Measurements from ENCODE around the gene HOXD9. TPM values are rescaled to one million over a fixed set of nuclear protein-coding genes. Genes with fewer than 3 reads are reported as not detected.

The HOXD9 gene
- total RNA-seq, 2 donors from 2014 or later, result 0.33 to 1.6 TPM

DNA sequence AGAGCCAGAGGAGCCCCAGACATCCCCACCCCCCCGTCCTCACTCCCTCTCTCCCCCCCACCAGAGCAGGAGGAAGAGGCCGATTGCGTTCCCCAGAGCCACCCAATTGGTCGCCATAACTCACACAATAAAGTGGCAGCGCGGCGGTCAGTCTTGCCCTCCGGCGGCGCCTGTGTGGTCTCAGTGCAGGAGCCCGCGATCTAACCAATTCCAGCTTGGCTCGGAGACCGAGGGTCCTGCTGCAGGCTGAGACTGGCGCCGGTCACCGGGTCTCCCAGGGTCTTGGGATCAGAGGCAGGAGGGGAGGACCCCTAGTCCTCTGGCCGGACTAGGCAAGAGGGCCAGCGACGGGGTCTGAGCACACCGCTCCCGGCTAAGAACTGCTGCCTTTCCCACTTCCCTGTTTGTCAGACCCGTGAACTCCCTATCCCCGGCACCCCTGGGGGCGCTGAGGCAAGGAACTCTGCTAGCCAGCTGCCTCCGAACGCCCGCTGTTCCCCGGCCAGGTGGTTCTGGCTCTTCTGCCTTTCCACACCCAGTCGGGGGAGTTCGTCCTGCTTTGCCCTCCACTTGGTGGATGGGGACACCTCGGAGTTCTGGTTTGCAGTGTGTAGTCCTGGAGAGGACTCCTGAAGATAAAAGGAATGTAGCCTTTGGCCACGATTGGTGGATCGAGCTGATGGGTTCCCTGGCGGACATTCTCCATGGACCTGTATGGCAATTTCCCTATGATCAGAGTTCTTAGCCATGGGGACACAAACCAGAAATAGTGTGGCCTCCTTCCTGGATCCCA is 24.0 kb upstream of the HOXD9 start:
- H3K36me3 ChIP-seq (replicated peaks in 1 of 2; ENCODE audit: insufficient read depth in 1 of 2, low read depth in 2 of 2), result no peaks in the 10 kb centered on the region
- intact Hi-C loops (cut with DNase I), result loop anchor here (5.0 kb wide), 1 partner anchor 411 kb away; no protein-coding TSS in a partner anchor
- no peak for DNase-seq
- no peaks in the 10 kb centered on the region for H3K9me3 ChIP-seq
- ATAC-seq, result no peak
- H3K4me3 ChIP-seq, result no peak overlapping the region
- no peak overlapping the region for H3K27ac ChIP-seq
- H3K27me3 ChIP-seq, result peaks cover 0 to 61% of the 10 kb centered on the region in 2 donors
- 0 to 7% methylated on average over 4 to 35 of the region's 35 CpGs for WGBS, 2 donors
- TF ChIP-seq, protein P1, sequence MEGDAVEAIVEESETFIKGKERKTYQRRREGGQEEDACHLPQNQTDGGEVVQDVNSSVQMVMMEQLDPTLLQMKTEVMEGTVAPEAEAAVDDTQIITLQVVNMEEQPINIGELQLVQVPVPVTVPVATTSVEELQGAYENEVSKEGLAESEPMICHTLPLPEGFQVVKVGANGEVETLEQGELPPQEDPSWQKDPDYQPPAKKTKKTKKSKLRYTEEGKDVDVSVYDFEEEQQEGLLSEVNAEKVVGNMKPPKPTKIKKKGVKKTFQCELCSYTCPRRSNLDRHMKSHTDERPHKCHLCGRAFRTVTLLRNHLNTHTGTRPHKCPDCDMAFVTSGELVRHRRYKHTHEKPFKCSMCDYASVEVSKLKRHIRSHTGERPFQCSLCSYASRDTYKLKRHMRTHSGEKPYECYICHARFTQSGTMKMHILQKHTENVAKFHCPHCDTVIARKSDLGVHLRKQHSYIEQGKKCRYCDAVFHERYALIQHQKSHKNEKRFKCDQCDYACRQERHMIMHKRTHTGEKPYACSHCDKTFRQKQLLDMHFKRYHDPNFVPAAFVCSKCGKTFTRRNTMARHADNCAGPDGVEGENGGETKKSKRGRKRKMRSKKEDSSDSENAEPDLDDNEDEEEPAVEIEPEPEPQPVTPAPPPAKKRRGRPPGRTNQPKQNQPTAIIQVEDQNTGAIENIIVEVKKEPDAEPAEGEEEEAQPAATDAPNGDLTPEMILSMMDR (IDR thresholded peaks at IDR 0.05), result no peak
- no peak for TF ChIP-seq POLR2A (IDR thresholded peaks at IDR 0.05)
- H3K4me1 ChIP-seq, result peaks cover 27% of the 10 kb centered on the region

DNA sequence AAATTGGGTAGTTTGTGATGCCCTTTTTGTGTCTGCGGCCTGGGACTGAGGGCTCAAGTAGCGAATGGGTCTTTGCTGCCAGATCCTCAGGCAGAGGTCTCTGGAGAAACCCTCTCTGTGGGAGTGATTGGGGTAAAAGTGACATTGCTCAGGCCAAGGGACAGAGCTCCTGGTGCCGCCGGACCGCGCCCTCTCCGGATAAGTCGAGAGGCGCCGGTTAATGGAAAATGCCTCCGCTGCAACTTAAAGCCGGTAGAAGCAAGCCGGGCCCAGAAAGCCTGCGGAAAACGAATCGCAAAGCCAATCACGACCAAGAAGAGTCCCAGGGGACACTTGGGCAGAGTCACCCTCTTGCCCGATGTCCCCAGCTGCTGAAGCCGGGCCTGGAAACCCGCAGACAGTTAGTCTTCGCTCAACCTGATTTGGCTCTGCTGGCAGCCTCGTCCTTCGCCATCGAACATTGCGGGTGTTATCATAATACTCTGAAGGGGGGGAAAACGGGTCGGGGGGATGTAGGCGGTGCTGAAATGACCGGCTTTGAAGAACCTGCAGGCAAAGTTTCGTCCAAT is 23.3 kb upstream of the HOXD9 start:
- intact Hi-C loops (cut with DNase I), result loop anchor here (5.0 kb wide), 1 partner anchor 412 kb away; no protein-coding TSS in a partner anchor
- ATAC-seq (no peak), DNase-seq (no peak)
- no peaks in the 10 kb centered on the region for H3K36me3 ChIP-seq (replicated peaks in 1 of 2; ENCODE audit: insufficient read depth in 1 of 2, low read depth in 2 of 2)
- H3K27ac ChIP-seq, result no peak overlapping the region
- WGBS, 2 donors, result 5 to 6% methylated on average over 26 to 30 of the region's 30 CpGs
- no peak for TF ChIP-seq POLR2A (IDR thresholded peaks at IDR 0.05)
- TF ChIP-seq, protein P1 (IDR thresholded peaks at IDR 0.05), result no peak
- H3K27me3 ChIP-seq, result peaks cover 0 to 61% of the 10 kb centered on the region in 2 donors
- H3K9me3 ChIP-seq, result no peaks in the 10 kb centered on the region
- H3K4me3 ChIP-seq, result no peak overlapping the region
- peaks cover 27% of the 10 kb centered on the region for H3K4me1 ChIP-seq

DNA sequence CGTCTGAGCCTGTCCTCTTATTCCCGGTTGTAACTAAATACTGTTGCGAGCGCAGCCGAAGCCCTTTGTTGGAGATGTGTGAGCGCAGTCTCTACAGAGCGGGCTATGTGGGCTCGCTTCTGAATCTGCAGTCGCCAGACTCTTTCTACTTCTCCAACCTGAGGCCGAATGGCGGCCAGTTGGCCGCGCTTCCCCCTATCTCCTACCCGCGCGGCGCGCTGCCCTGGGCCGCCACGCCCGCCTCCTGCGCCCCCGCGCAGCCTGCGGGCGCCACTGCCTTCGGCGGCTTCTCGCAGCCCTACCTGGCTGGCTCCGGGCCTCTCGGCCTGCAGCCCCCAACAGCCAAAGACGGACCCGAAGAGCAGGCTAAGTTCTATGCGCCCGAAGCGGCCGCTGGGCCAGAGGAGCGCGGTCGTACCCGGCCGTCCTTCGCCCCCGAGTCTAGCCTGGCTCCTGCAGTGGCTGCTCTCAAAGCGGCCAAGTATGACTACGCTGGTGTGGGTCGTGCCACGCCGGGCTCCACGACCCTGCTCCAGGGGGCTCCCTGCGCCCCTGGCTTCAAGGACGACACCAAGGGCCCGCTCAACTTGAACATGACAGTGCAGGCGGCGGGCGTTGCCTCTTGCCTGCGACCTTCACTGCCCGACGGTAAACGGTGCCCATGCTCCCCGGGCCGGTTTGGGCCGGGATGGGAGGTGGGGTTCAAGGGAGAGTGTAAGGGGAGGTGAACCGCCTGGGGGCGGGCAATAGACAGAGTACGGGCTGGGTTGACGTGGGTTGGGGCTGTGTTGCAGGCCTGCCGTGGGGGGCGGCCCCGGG is 22.6 kb upstream of the HOXD9 start, which contains the start of gene HOXD12:
Gene HOXD12, plus strand, starts transcription at position 68 of the 819 bp plus-strand sequence. Its CDS starts 7 bp downstream, at position 75.
- no peaks in the 10 kb centered on the region for H3K9me3 ChIP-seq
- no peak for TF ChIP-seq POLR2A (IDR thresholded peaks at IDR 0.05)
- TF ChIP-seq, protein P1 (IDR thresholded peaks at IDR 0.05), result no peak
- H3K27me3 ChIP-seq, result peaks cover 0 to 62% of the 10 kb centered on the region in 2 donors
- intact Hi-C loops (cut with DNase I), result loop anchor here (5.0 kb wide), 1 partner anchor 413 kb away; no protein-coding TSS in a partner anchor
- H3K27ac ChIP-seq, result no peak within 1 kb of the TSS
- ATAC-seq (no peak), DNase-seq (no peak)
- H3K4me1 ChIP-seq, result peaks cover 34% of the 10 kb centered on the region
- H3K4me3 ChIP-seq, result no peak within 1 kb of the TSS
- H3K36me3 ChIP-seq (replicated peaks in 1 of 2; ENCODE audit: insufficient read depth in 1 of 2, low read depth in 2 of 2), result no peaks in the 10 kb centered on the region
- WGBS, 2 donors, result 2 to 3% methylated on average over 7 to 69 of the region's 70 CpGs

DNA sequence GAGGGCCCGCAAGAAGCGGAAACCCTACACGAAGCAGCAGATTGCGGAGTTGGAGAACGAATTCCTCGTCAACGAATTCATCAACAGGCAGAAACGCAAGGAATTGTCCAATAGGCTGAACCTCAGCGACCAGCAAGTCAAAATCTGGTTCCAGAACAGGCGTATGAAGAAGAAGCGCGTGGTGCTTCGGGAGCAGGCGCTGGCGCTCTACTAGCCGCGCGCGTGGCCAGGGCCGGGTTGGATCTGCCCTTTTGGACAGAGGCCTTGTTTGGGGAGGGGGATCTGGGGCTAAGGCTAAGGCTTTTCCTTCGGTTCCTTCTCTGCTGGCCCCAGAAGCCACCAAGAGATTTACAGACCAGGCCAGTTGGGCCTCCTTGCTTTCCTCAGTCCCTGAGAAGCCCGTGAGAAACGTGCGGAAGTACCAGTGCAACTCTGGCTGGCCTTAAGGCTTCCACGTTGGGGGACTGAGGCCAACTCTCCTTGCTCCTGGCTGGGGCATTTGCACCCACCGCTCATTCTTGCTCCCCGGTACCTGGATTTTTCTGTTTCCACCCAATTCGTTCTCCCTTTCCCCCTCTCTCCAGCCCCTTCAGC is 21.9 kb upstream of the HOXD9 start:
- 5 to 13% methylated on average over 28 of the region's 28 CpGs for WGBS, 2 donors
- H3K27ac ChIP-seq, result no peak overlapping the region
- peaks cover 0 to 66% of the 10 kb centered on the region in 2 donors for H3K27me3 ChIP-seq
- no peaks in the 10 kb centered on the region for H3K36me3 ChIP-seq (replicated peaks in 1 of 2; ENCODE audit: insufficient read depth in 1 of 2, low read depth in 2 of 2)
- DNase-seq (no peak), ATAC-seq (no peak)
- no peak for TF ChIP-seq POLR2A (IDR thresholded peaks at IDR 0.05)
- TF ChIP-seq, protein P1 (IDR thresholded peaks at IDR 0.05), result no peak
- peaks cover 34% of the 10 kb centered on the region for H3K4me1 ChIP-seq
- intact Hi-C loops (cut with DNase I), result no loop called here
- no peak overlapping the region for H3K4me3 ChIP-seq
- no peaks in the 10 kb centered on the region for H3K9me3 ChIP-seq

Measured in body of pancreas (tissue), 4 donors.